GM12891 (cell line): ENCODE measurements around the gene SRRD.

ENCODE experiments used
- DNase-seq: peaks from one replicate; pipeline ENCODE4 v3.0.0; 2011; ENCODE audit warnings: low spot score; ENCODE audit not compliant: insufficient read length
- FAIRE-seq: peaks from 2 replicates; lab custom pipeline; 2011; peaks lifted over from hg19 to GRCh38; lab: Jason Lieb, UNC
- PAX5 ChIP-seq: IDR thresholded peaks from 2 replicates; pipeline ENCODE4 v1.6.1; 2011; ENCODE audit warnings: low read length, moderate library complexity, mild to moderate bottlenecking; ENCODE audit not compliant: insufficient read depth, severe bottlenecking
- POLR2A ChIP-seq: IDR thresholded peaks from 2 replicates; pipeline ENCODE4 v1.6.1; 2011; ENCODE audit warnings: low read depth, low read length, control low read depth
- POLR2AphosphoS5 ChIP-seq: IDR thresholded peaks from 2 replicates; pipeline ENCODE4 v1.6.1; 2011; ENCODE audit warnings: low read depth, low read length, control low read depth
- POU2F2 ChIP-seq: IDR thresholded peaks from 2 replicates; pipeline ENCODE4 v1.6.1; 2011; ENCODE audit warnings: low read depth, mild to moderate bottlenecking, control low read depth, low read length, moderate library complexity
- SPI1 ChIP-seq: IDR thresholded peaks from 2 replicates; pipeline ENCODE4 v1.6.1; 2011; ENCODE audit warnings: low read depth, low read length, control low read depth
- TAF1 ChIP-seq: IDR thresholded peaks from 2 replicates; pipeline ENCODE4 v1.6.1; 2011; ENCODE audit warnings: low read depth, low read length, control low read depth

SRRD gene

GRCh38 chr22:26443901-26444690 lies 39.6 kb upstream of the SRRD start:
- peak; percentile 35 for FAIRE-seq
- DNase-seq = no peak
- TF ChIP-seq POLR2AphosphoS5 (no peak), SPI1 (no peak), POU2F2 (no peak), PAX5 (no peak), TAF1 (no peak), POLR2A (no peak)

- TF ChIP-seq POLR2A (no peak), SPI1 (no peak), TAF1 (no peak), POU2F2 (no peak), POLR2AphosphoS5 (no peak), PAX5 (no peak)
- DNase-seq = no peak
- FAIRE-seq = no peak
These were observed 38.9 kb upstream of the SRRD start for GRCh38 chr22:26444777-26445176.

- no peak for DNase-seq
- no peak for TF ChIP-seq PAX5
- no peak for TF ChIP-seq POU2F2
- no peak for TF ChIP-seq POLR2A
- no peak for TF ChIP-seq POLR2AphosphoS5
- no peak for TF ChIP-seq SPI1
- no peak for TF ChIP-seq TAF1
- no peak for FAIRE-seq
These were observed 38.0 kb upstream of the SRRD start for GRCh38 chr22:26445577-26446275.

GRCh38 chr22:26446808-26447515 lies 36.7 kb upstream of the SRRD start:
- DNase-seq = no peak
- FAIRE-seq = no peak
- TF ChIP-seq POLR2A (no peak), POU2F2 (no peak), TAF1 (no peak), POLR2AphosphoS5 (no peak), PAX5 (no peak), SPI1 (no peak)

GRCh38 chr22:26447584-26448329 lies 35.9 kb upstream of the SRRD start:
- no peak for FAIRE-seq
- TF ChIP-seq PAX5 (no peak), POU2F2 (no peak), SPI1 (no peak), POLR2A (no peak), TAF1 (no peak), POLR2AphosphoS5 (no peak)
- no peak for DNase-seq

GRCh38 chr22:26448334-26448733 lies 35.3 kb upstream of the SRRD start:
- DNase-seq (no peak), FAIRE-seq (no peak)
- TF ChIP-seq POLR2AphosphoS5 (no peak), TAF1 (no peak), SPI1 (no peak), POLR2A (no peak), POU2F2 (no peak), PAX5 (no peak)

GRCh38 chr22:26448941-26449340 lies 34.7 kb upstream of the SRRD start:
- FAIRE-seq (no peak), DNase-seq (no peak)
- TF ChIP-seq POLR2AphosphoS5 (no peak), TAF1 (no peak), SPI1 (no peak), POU2F2 (no peak), POLR2A (no peak), PAX5 (no peak)

- FAIRE-seq (no peak), DNase-seq (no peak)
- TF ChIP-seq POLR2AphosphoS5 (no peak), SPI1 (no peak), PAX5 (no peak), POU2F2 (no peak), TAF1 (no peak), POLR2A (no peak)
These were observed 33.1 kb upstream of the SRRD start for GRCh38 chr22:26450453-26451185.
